Right lobe of liver (tissue), 6 donors: ENCODE results near the gene ATP12A. TPM values are rescaled to one million over a fixed set of nuclear protein-coding genes. Genes with fewer than 3 reads are reported as not detected.
A peak's percentile ranks its signal among the peaks of the same experiment; 100 is the strongest.

Experiments used
- ATAC-seq, 4 donors: fragments of 200-7000 bp; cut with Tn5 transposase; one replicate each; pipeline ENCODE4 v1.9.1; 2020; ENCODE audit warnings: mild to moderate bottlenecking in 4 of 4, moderate library complexity in 4 of 4
- DNase-seq, 3 donors: peaks; one replicate each; pipeline ENCODE4 v3.0.0-alpha.2; 2020
- H3K27ac ChIP-seq, 3 donors: fragments of 200-600 bp; one replicate each; pipeline ENCODE4 v1.8.0; 2022
- H3K27me3 ChIP-seq, 2 donors: fragments of 200-600 bp; one replicate each; pipeline ENCODE4 v1.8.0; 2022
- H3K36me3 ChIP-seq, 4 donors: fragments of 200-600 bp; sonication (generic) in 1 of 4; one replicate each; pipeline versions ENCODE4 v1.5.1 to v1.8.0; 2017 to 2022; ENCODE audit warnings: control low read depth in 1 of 4
- H3K4me1 ChIP-seq, 4 donors: fragments of 200-600 bp; sonication (generic) in 1 of 4; one replicate each; pipeline versions ENCODE4 v1.5.1 to v1.8.0; 2017 to 2022; ENCODE audit warnings: control low read depth in 1 of 4
- H3K4me3 ChIP-seq, 3 donors: fragments of 200-600 bp; one replicate each; pipeline ENCODE4 v1.8.0; 2022
- H3K9me3 ChIP-seq, 4 donors: fragments of 200-600 bp; sonication (generic) in 1 of 4; one replicate each; pipeline versions ENCODE4 v1.5.1 to v1.8.0; 2017 to 2022; ENCODE audit warnings: control low read depth in 1 of 4
- CTCF ChIP-seq, 4 donors: fragments of 200-600 bp in 3 of 4; fragments of 450-650 bp in 1 of 4; IDR thresholded peaks; one replicate each; pipeline versions ENCODE4 v1.5.1 to v1.8.0; 2016 to 2022; ENCODE audit warnings: antibody characterized with exemption in 4 of 4, mild to moderate bottlenecking in 2 of 4
- POLR2A ChIP-seq: fragments of 450-650 bp; IDR thresholded peaks from one replicate; pipeline ENCODE4 v1.6.1; 2017; ENCODE audit warnings: antibody characterized with exemption, mild to moderate bottlenecking
- WGBS: methylation state at CpG from one replicate; pipeline ENCODE4 v1.1.6; 2018; ENCODE audit warnings: low coverage, low lambda C conversion rate; ENCODE audit not compliant: insufficient coverage; ENCODE audit errors: missing lambda C conversion rate; 5-methylcytosine and 5-hydroxymethylcytosine counted together
- intact Hi-C, 2 donors: fragments of 100-400 bp; cut with DNase I; formaldehyde crosslinking; loops; one replicate each; pipeline versions ENCODE4 v1.11.2 to v1.14.1; 2022
- total RNA-seq, 6 experiments: library from RNA; depleted of rRNA in 2 of 6; stranded (reverse); fragments of >200 nt in 2 of 6; fragmentation: NEBNext Ultra II Directional in 3 of 6; extraction: Animal tissue kit (Norgen Biotek cat#: 25700) in 3 of 6; gene quantifications; one replicate each; pipeline versions ENCODE4 v1.1.0 to v1.2.4, GENCODE V29; 2016 to 2023
- donor health status: DM: no; HTN: yes; CAD: no.
- donor health status: DM: no; HTN: no; CAD: no.
- donor health status: DM: no; HTN: no; CAD: no.
- donor health status: DM: no; HTN: yes; CAD: no.
- donor health status: DM: no; HTN: yes; CAD: no.

Gene ATP12A
- total RNA-seq, 6 experiments from 2014 or later = not detected

- H3K36me3 ChIP-seq = no peaks in the 10 kb centered on the region
- no peaks in the 10 kb centered on the region for H3K4me1 ChIP-seq
- no peak for DNase-seq
- 40% methylated on average over 1 of the region's 11 CpGs for WGBS
- ATAC-seq = no peak
- no peak overlapping the region for H3K4me3 ChIP-seq
- no peaks in the 10 kb centered on the region for H3K9me3 ChIP-seq
- TF ChIP-seq POLR2A = no peak
- TF ChIP-seq CTCF (IDR thresholded peaks at IDR 0.05) = peak in 2 of 4 donors; percentile 9 to 25
- H3K27ac ChIP-seq = no peak overlapping the region
- no peaks in the 10 kb centered on the region for H3K27me3 ChIP-seq
- intact Hi-C loops = no loop called here
These were observed 60.9 kb downstream of the ATP12A start for GRCh38 chr13:24741016-24741662.

GRCh38 chr13:24741791-24742190 lies 61.6 kb downstream of the ATP12A start:
- intact Hi-C loops = no loop called here
- no peak for ATAC-seq
- H3K4me1 ChIP-seq = peaks cover 0 to 5% (median 0%) of the 10 kb centered on the region in 4 donors
- TF ChIP-seq POLR2A (no peak), CTCF (IDR thresholded peaks at IDR 0.05) (no peak)
- WGBS = 14% methylated on average over 2 of the region's 8 CpGs
- no peaks in the 10 kb centered on the region for H3K36me3 ChIP-seq
- no peaks in the 10 kb centered on the region for H3K27me3 ChIP-seq
- no peak overlapping the region for H3K27ac ChIP-seq
- no peaks in the 10 kb centered on the region for H3K9me3 ChIP-seq
- H3K4me3 ChIP-seq = no peak overlapping the region
- DNase-seq = no peak

GRCh38 chr13:24742294-24742693 lies 62.1 kb downstream of the ATP12A start:
- H3K36me3 ChIP-seq = no peaks in the 10 kb centered on the region
- H3K27ac ChIP-seq = no peak overlapping the region
- no peak overlapping the region for H3K4me3 ChIP-seq
- DNase-seq (peak in 1 of 3 donors; percentile 24), ATAC-seq (peak in 2 of 4 donors; percentile 33 to 47)
- no peaks in the 10 kb centered on the region for H3K9me3 ChIP-seq
- TF ChIP-seq POLR2A = no peak
- TF ChIP-seq CTCF (IDR thresholded peaks at IDR 0.05) = no peak
- H3K4me1 ChIP-seq = peaks cover 0 to 7% (median 0%) of the 10 kb centered on the region in 4 donors
- 22% methylated on average over 3 of the region's 6 CpGs for WGBS
- no peaks in the 10 kb centered on the region for H3K27me3 ChIP-seq
- intact Hi-C loops = no loop called here

GRCh38 chr13:24742977-24743376 lies 62.8 kb downstream of the ATP12A start:
- H3K4me3 ChIP-seq = no peak overlapping the region
- DNase-seq (no peak), ATAC-seq (no peak)
- no peak for TF ChIP-seq POLR2A
- no peak for TF ChIP-seq CTCF (IDR thresholded peaks at IDR 0.05)
- intact Hi-C loops = no loop called here
- WGBS = 24% methylated on average over 3 of the region's 4 CpGs
- peaks cover 0 to 14% (median 0%) of the 10 kb centered on the region in 4 donors for H3K4me1 ChIP-seq
- no peaks in the 10 kb centered on the region for H3K36me3 ChIP-seq
- H3K27ac ChIP-seq = no peak overlapping the region
- no peaks in the 10 kb centered on the region for H3K27me3 ChIP-seq
- H3K9me3 ChIP-seq = no peaks in the 10 kb centered on the region
